Fibroblast of the aortic adventitia (primary cell): ENCODE data around the gene ELAVL2. TPM values are rescaled to one million over a fixed set of nuclear protein-coding genes. Genes with fewer than 3 reads are reported as not detected.

ENCODE experiments used
- DNase-seq: peaks from one replicate; pipeline ENCODE4 v3.0.0-alpha.2; 2010; ENCODE audit warnings: low read depth
- H3K4me3 ChIP-seq: 2 replicates; pipeline ENCODE4 v1.5.1; 2011; ENCODE audit warnings: low read depth, mild to moderate bottlenecking, control low read depth, low read length, moderate library complexity
- total RNA-seq: library from RNA; depleted of rRNA; stranded (reverse); fragments of >200 nt; gene quantifications from 2 replicates; pipeline ENCODE4 v1.2.3, GENCODE V29; 2012; ENCODE audit warnings: low replicate concordance
- TF ChIP-seq, protein P1 (sequence below): IDR thresholded peaks from 2 replicates; pipeline ENCODE4 v1.5.1; 2011; ENCODE audit warnings: mild to moderate bottlenecking, low read length, control low read depth, inconsistent platforms; ENCODE audit not compliant: insufficient read depth

ELAVL2 gene
- total RNA-seq, 1 donor: 0.81 TPM

DNA sequence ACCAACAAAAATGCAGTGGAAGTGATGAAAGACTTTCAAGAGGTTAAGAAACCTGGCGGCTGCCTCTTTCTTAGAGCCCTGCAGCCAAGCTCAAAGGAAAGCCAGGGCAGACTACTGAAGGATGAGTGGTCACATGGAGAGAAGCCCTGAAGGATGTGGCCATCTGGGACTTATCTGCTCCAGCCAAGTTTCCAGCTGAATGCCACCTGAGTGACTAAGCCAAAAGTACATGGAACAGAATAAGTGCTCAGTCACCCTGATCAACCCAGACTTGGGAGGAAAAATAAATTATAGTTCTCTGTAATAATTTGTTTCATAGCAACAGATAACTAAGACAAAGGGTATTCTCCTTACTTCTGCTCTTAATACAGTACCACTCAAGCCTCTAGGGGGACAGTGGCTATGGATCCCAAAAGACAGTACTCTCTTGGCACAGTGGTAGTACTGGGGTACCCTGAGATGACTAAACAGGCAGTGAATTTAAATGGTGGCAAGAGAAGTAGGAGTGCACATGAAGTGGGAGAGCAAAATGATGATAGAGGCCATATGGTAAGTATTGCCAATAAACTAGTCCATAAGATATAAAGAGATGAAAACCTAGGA, 182.3 kb downstream of the ELAVL2 start:
- H3K4me3 ChIP-seq: no peak overlapping the region
- no peak for DNase-seq
- TF ChIP-seq, protein P1, sequence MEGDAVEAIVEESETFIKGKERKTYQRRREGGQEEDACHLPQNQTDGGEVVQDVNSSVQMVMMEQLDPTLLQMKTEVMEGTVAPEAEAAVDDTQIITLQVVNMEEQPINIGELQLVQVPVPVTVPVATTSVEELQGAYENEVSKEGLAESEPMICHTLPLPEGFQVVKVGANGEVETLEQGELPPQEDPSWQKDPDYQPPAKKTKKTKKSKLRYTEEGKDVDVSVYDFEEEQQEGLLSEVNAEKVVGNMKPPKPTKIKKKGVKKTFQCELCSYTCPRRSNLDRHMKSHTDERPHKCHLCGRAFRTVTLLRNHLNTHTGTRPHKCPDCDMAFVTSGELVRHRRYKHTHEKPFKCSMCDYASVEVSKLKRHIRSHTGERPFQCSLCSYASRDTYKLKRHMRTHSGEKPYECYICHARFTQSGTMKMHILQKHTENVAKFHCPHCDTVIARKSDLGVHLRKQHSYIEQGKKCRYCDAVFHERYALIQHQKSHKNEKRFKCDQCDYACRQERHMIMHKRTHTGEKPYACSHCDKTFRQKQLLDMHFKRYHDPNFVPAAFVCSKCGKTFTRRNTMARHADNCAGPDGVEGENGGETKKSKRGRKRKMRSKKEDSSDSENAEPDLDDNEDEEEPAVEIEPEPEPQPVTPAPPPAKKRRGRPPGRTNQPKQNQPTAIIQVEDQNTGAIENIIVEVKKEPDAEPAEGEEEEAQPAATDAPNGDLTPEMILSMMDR: no peak
